A549 (cell line): ENCODE data around the gene DBH.

Source experiments
- CHD2 ChIP-seq: fragments of 150-350 bp; IDR thresholded peaks from 2 replicates; pipeline ENCODE4 v1.6.1; 2014; ENCODE audit warnings: low read length; ENCODE audit not compliant: partially characterized antibody
- EP300 ChIP-seq, 2 experiments: fragments of >200 bp; sonication (Bioruptor Twin); formaldehyde crosslinking; IDR thresholded peaks; 2 replicates in 1 of 2; 3 replicates in 1 of 2; pipeline ENCODE4 v1.6.1; 2016 to 2017
- HOXB5 ChIP-seq: fragments of 250-450 bp; sonication (Bioruptor Pico); IDR thresholded peaks from 2 replicates; pipeline ENCODE4 v1.5.0; 2020; ENCODE audit warnings: mild to moderate bottlenecking, moderate library complexity
- PBX3 ChIP-seq: IDR thresholded peaks from 2 replicates; pipeline ENCODE4 v1.6.1; 2012
- POLR2A ChIP-seq: IDR thresholded peaks from 2 replicates; pipeline ENCODE4 v1.6.1; 2012; ENCODE audit warnings: mild to moderate bottlenecking, low read length
- REST ChIP-seq: fragments of 200-600 bp; sonication (generic); IDR thresholded peaks from 2 replicates; pipeline ENCODE4 v1.6.1; 2016; ENCODE audit warnings: antibody characterized with exemption, mild to moderate bottlenecking, moderate library complexity
- TF ChIP-seq, protein P1 (sequence below): fragments of >200 bp; sonication (Bioruptor Twin); formaldehyde crosslinking; IDR thresholded peaks from 3 replicates; pipeline ENCODE4 v1.5.1; 2016

DNA sequence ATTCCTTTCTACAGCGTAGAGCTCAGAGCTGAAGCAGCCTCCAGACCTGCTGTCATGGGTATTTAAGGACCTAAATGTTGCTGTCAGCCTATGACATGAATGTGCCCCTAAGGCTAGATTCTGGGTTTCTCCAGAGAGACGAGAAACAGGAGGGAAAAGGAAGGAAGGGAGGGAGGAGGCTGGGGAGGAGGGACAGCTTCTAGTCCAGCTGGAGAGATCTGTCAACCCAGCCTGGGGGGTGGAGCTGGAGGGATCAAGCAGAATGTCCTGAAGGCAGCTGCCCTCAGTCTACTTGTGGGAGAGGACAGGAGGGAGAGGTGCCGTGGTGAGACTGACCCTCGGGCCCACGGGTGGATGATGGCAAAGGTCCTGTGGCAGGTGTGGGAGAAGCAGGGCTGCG, 1.1 kb upstream of the DBH start:
- TF ChIP-seq, protein P1, sequence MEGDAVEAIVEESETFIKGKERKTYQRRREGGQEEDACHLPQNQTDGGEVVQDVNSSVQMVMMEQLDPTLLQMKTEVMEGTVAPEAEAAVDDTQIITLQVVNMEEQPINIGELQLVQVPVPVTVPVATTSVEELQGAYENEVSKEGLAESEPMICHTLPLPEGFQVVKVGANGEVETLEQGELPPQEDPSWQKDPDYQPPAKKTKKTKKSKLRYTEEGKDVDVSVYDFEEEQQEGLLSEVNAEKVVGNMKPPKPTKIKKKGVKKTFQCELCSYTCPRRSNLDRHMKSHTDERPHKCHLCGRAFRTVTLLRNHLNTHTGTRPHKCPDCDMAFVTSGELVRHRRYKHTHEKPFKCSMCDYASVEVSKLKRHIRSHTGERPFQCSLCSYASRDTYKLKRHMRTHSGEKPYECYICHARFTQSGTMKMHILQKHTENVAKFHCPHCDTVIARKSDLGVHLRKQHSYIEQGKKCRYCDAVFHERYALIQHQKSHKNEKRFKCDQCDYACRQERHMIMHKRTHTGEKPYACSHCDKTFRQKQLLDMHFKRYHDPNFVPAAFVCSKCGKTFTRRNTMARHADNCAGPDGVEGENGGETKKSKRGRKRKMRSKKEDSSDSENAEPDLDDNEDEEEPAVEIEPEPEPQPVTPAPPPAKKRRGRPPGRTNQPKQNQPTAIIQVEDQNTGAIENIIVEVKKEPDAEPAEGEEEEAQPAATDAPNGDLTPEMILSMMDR: no peak
- TF ChIP-seq HOXB5 (CRISPR knock-in tag) (no peak), CHD2 (no peak), EP300 (IDR thresholded peaks at IDR 0.05) (no peak), POLR2A (no peak), PBX3 (no peak), REST (no peak)
